ENCODE results near the gene LTF. TPM values are rescaled to one million over a fixed set of nuclear protein-coding genes. Genes with fewer than 3 reads are reported as not detected.

The LTF gene
- total RNA-seq, 1 donor from 2014 or later: under 0.01 TPM

- no peak for FAIRE-seq
- TF ChIP-seq, protein P1, sequence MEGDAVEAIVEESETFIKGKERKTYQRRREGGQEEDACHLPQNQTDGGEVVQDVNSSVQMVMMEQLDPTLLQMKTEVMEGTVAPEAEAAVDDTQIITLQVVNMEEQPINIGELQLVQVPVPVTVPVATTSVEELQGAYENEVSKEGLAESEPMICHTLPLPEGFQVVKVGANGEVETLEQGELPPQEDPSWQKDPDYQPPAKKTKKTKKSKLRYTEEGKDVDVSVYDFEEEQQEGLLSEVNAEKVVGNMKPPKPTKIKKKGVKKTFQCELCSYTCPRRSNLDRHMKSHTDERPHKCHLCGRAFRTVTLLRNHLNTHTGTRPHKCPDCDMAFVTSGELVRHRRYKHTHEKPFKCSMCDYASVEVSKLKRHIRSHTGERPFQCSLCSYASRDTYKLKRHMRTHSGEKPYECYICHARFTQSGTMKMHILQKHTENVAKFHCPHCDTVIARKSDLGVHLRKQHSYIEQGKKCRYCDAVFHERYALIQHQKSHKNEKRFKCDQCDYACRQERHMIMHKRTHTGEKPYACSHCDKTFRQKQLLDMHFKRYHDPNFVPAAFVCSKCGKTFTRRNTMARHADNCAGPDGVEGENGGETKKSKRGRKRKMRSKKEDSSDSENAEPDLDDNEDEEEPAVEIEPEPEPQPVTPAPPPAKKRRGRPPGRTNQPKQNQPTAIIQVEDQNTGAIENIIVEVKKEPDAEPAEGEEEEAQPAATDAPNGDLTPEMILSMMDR (IDR thresholded peaks at IDR 0.05; ENCODE audit: insufficient read depth, low read length, severe bottlenecking): no peak
- no peak overlapping the region for H3K4me3 ChIP-seq (ENCODE audit: low read depth, low read length)
- H3K36me3 ChIP-seq (ENCODE audit: control insufficient read depth, insufficient read depth, low read length): no peaks in the 10 kb centered on the region
- peaks cover 3% of the 10 kb centered on the region for H3K27me3 ChIP-seq (ENCODE audit: control insufficient read depth, insufficient read depth, low read length)
- DNase-seq (ENCODE audit: low read depth): no peak
Measured at GRCh38 chr3:46478341-46478740, 13.6 kb upstream of the LTF start.

GRCh38 chr3:46477756-46478155 lies 13.1 kb upstream of the LTF start:
- TF ChIP-seq, protein P1 (IDR thresholded peaks at IDR 0.05; ENCODE audit: insufficient read depth, low read length, severe bottlenecking): no peak
- Histone ChIP-seq H3K36me3 (ENCODE audit: control insufficient read depth, insufficient read depth, low read length) (no peaks in the 10 kb centered on the region), H3K4me3 (ENCODE audit: low read depth, low read length) (no peak overlapping the region), H3K27me3 (ENCODE audit: control insufficient read depth, insufficient read depth, low read length) (peaks cover 4% of the 10 kb centered on the region)
- DNase-seq (ENCODE audit: low read depth) (no peak), FAIRE-seq (no peak)

DNA sequence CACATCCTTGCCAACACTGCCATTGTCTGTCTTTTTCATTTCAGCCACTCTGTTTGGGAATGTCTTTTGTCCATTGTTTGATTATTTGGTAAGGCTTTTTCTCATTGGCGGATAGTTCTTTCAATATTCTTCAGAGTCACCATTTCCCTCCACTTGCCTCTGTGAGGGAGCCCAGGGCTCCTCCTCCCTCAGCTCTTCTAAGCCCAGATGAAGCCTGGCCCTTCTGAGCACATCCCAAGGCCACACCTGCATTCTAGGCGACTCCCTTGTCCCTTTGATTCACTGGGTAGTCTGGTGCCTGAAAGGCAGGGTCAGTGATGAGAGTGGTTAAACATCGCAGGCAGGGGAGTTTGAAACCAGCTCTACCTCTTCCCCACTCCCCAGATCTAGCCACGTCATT lies 12.4 kb upstream of the LTF start:
- Histone ChIP-seq H3K36me3 (ENCODE audit: control insufficient read depth, insufficient read depth, low read length) (no peaks in the 10 kb centered on the region), H3K27me3 (ENCODE audit: control insufficient read depth, insufficient read depth, low read length) (peaks cover 7% of the 10 kb centered on the region), H3K4me3 (ENCODE audit: low read depth, low read length) (no peak overlapping the region)
- no peak for FAIRE-seq
- TF ChIP-seq, protein P1 (IDR thresholded peaks at IDR 0.05; ENCODE audit: insufficient read depth, low read length, severe bottlenecking): no peak
- DNase-seq (ENCODE audit: low read depth): no peak

DNA sequence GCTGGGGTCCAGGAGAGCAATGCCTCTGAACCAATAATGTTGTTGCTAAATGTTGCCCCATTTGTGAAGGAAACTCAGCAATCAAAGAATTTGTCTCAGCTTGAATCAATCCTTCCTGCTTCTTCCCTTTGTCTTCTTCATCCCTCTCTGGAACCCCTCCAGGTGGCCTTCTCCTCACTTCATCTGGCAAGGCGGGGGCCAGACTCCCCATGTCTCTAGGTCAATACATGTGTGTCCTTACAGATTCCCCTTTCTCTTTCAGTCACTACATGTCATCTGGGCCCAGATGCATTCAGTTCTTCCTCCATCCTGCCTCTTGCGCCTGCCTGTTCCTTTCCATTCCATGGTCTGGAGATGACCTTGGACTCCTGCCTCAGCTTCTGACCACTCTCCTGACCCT lies 8.0 kb upstream of the LTF start:
- no peak overlapping the region for H3K4me3 ChIP-seq (ENCODE audit: low read depth, low read length)
- FAIRE-seq: no peak
- TF ChIP-seq, protein P1 (IDR thresholded peaks at IDR 0.05; ENCODE audit: insufficient read depth, low read length, severe bottlenecking): no peak
- no peaks in the 10 kb centered on the region for H3K36me3 ChIP-seq (ENCODE audit: control insufficient read depth, insufficient read depth, low read length)
- H3K27me3 ChIP-seq (ENCODE audit: control insufficient read depth, insufficient read depth, low read length): peaks cover 7% of the 10 kb centered on the region
- no peak for DNase-seq (ENCODE audit: low read depth)

DNA sequence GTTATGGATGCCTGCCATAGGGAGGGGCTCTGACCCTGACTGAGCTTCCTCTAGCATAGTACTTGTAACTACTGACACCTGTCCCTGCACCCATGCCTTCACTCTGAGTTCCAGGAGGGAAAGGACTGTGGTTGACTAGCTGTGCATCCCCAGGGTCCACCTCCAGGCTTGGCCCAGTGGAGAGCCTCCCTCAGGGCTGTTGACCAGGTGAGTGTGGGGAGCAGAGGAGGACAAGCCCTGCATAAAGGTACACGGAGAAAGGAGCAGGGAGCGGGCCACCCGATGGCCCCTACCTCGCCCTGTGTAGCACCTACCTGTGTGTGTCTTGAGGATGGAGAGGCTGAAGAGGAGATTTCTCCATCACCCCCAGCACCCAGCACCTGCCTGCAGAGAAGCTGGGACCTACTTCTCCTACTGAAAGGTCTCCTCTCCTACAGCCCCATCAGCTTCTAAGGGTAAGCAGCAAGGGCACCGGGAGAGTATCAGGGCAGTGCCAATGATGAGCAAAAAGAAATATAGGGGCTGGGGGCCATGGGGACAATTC lies 6.7 kb upstream of the LTF start:
- TF ChIP-seq, protein P1 (IDR thresholded peaks at IDR 0.05; ENCODE audit: insufficient read depth, low read length, severe bottlenecking): no peak
- no peak for DNase-seq (ENCODE audit: low read depth)
- no peak for FAIRE-seq
- Histone ChIP-seq H3K4me3 (ENCODE audit: low read depth, low read length) (no peak overlapping the region), H3K36me3 (ENCODE audit: control insufficient read depth, insufficient read depth, low read length) (no peaks in the 10 kb centered on the region), H3K27me3 (ENCODE audit: control insufficient read depth, insufficient read depth, low read length) (peaks cover 7% of the 10 kb centered on the region)

DNA sequence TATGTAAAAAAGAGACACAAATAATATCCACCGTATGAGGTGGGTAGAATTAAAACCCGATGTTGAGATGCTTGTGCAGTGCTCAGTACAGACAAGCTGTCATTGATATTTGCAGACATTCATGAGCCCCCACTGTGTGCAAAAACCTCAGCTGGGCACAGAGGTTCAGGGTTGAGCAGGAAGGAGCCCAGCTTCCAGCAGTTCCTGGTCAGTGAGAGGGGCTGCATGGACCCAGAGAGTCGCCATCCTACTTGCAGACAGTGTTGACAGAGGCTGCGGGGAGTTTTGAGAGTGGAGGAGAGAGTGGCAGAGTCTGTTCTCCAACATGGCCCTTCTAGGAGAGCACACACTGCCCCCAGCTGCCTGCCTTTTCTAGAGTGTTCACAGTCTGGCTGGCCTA lies 6.1 kb upstream of the LTF start:
- FAIRE-seq (no peak), DNase-seq (ENCODE audit: low read depth) (no peak)
- Histone ChIP-seq H3K27me3 (ENCODE audit: control insufficient read depth, insufficient read depth, low read length) (peaks cover 7% of the 10 kb centered on the region), H3K4me3 (ENCODE audit: low read depth, low read length) (no peak overlapping the region), H3K36me3 (ENCODE audit: control insufficient read depth, insufficient read depth, low read length) (no peaks in the 10 kb centered on the region)
- TF ChIP-seq, protein P1 (IDR thresholded peaks at IDR 0.05; ENCODE audit: insufficient read depth, low read length, severe bottlenecking): no peak

All from bronchial epithelial cell (primary cell).